Prostate gland (tissue), 2 donors: ENCODE results near the gene THAP5. TPM values are rescaled to one million over a fixed set of nuclear protein-coding genes. Genes with fewer than 3 reads are reported as not detected.

Experiments
- DNase-seq: peaks from one replicate; pipeline ENCODE4 v3.0.0-alpha.2; 2019; ENCODE audit warnings: low spot score
- H3K27ac ChIP-seq, 2 donors: fragments of 200-600 bp; sonication (generic); 2 replicates each; pipeline ENCODE4 v1.5.1; 2017 to 2019
- H3K27me3 ChIP-seq: fragments of 200-600 bp; sonication (generic); replicated peaks from 2 replicates; pipeline ENCODE4 v1.5.1; 2019; ENCODE audit not compliant: insufficient read depth
- H3K36me3 ChIP-seq, 2 donors: fragments of 200-600 bp; sonication (generic); 1 replicate in 1 of 2; 2 replicates in 1 of 2; pipeline versions ENCODE4 v1.5.1 to v1.8.1; 2017 to 2019
- H3K4me1 ChIP-seq: fragments of 200-600 bp; sonication (generic); replicated peaks from 2 replicates; pipeline ENCODE4 v1.5.1; 2019
- H3K4me3 ChIP-seq, 2 donors: fragments of 200-600 bp; sonication (generic); 2 replicates each; pipeline ENCODE4 v1.5.1; 2017 to 2019
- H3K9me3 ChIP-seq: fragments of 200-600 bp; sonication (generic); 2 replicates; pipeline ENCODE4 v1.5.1; 2017
- POLR2A ChIP-seq: fragments of 450-650 bp; IDR thresholded peaks from one replicate; pipeline ENCODE4 v1.6.1; 2016; ENCODE audit warnings: antibody characterized with exemption, mild to moderate bottlenecking
- POLR2AphosphoS5 ChIP-seq: sonication (generic); formaldehyde crosslinking; IDR thresholded peaks from one replicate; pipeline ENCODE4 v1.6.1; 2017; ENCODE audit warnings: antibody characterized with exemption
- WGBS: methylation state at CpG from one replicate; pipeline ENCODE4 v1.1.5; 2018; 5-methylcytosine and 5-hydroxymethylcytosine counted together
- intact Hi-C: fragments of 100-400 bp; cut with DNase I; formaldehyde crosslinking; loops from one replicate; pipeline ENCODE4 v1.14.2; 2022
- total RNA-seq, 2 donors: library from RNA; depleted of rRNA; stranded (reverse); fragments of >200 nt; gene quantifications; one replicate each; pipeline ENCODE4 v1.1.0, GENCODE V29; 2016
- TF ChIP-seq, protein P1 (sequence below), 4 experiments: fragments of 200-600 bp in 2 of 4; fragments of 450-650 bp in 2 of 4; sonication (generic) in 2 of 4; IDR thresholded peaks; 1 replicate in 3 of 4; 2 replicates in 1 of 4; pipeline ENCODE4 v1.5.1; 2016 to 2019; ENCODE audit warnings: antibody characterized with exemption in 4 of 4, mild to moderate bottlenecking in 2 of 4, moderate library complexity in 2 of 4

The THAP5 gene
- total RNA-seq, 2 donors from 2014 or later, result 21.3 to 23.4 TPM

GRCh38 chr7:108604307-108605077 lies 35.0 kb upstream of the THAP5 start:
- Histone ChIP-seq H3K4me3 (no peak overlapping the region), H3K27me3 (no peaks in the 10 kb centered on the region), H3K9me3 (no peaks in the 10 kb centered on the region), H3K36me3 (no peaks in the 10 kb centered on the region), H3K4me1 (peaks cover 8% of the 10 kb centered on the region), H3K27ac (no peak overlapping the region)
- intact Hi-C loops, result no loop called here
- no peak for DNase-seq
- no peak for TF ChIP-seq POLR2AphosphoS5
- TF ChIP-seq POLR2A, result no peak
- TF ChIP-seq, protein P1, sequence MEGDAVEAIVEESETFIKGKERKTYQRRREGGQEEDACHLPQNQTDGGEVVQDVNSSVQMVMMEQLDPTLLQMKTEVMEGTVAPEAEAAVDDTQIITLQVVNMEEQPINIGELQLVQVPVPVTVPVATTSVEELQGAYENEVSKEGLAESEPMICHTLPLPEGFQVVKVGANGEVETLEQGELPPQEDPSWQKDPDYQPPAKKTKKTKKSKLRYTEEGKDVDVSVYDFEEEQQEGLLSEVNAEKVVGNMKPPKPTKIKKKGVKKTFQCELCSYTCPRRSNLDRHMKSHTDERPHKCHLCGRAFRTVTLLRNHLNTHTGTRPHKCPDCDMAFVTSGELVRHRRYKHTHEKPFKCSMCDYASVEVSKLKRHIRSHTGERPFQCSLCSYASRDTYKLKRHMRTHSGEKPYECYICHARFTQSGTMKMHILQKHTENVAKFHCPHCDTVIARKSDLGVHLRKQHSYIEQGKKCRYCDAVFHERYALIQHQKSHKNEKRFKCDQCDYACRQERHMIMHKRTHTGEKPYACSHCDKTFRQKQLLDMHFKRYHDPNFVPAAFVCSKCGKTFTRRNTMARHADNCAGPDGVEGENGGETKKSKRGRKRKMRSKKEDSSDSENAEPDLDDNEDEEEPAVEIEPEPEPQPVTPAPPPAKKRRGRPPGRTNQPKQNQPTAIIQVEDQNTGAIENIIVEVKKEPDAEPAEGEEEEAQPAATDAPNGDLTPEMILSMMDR (IDR thresholded peaks at IDR 0.05), result no peak
- WGBS, result 96% methylated on average over 11 of the region's 11 CpGs

- TF ChIP-seq POLR2AphosphoS5 (no peak), POLR2A (no peak)
- TF ChIP-seq, protein P1 (IDR thresholded peaks at IDR 0.05), result no peak
- WGBS, result 73% methylated on average over 8 of the region's 8 CpGs
- Histone ChIP-seq H3K27ac (no peak overlapping the region), H3K9me3 (no peaks in the 10 kb centered on the region), H3K4me1 (peaks cover 9% of the 10 kb centered on the region), H3K27me3 (no peaks in the 10 kb centered on the region), H3K4me3 (no peak overlapping the region), H3K36me3 (no peaks in the 10 kb centered on the region)
- intact Hi-C loops, result no loop called here
- DNase-seq, result no peak
Observed at GRCh38 chr7:108603656-108604306, 34.3 kb upstream of the THAP5 start.

GRCh38 chr7:108600399-108600798 lies 30.9 kb upstream of the THAP5 start:
- H3K4me3 ChIP-seq, result no peak overlapping the region
- no peak for DNase-seq
- H3K27ac ChIP-seq, result no peak overlapping the region
- H3K4me1 ChIP-seq, result peaks cover 9% of the 10 kb centered on the region
- H3K27me3 ChIP-seq, result no peaks in the 10 kb centered on the region
- no peak for TF ChIP-seq POLR2A
- TF ChIP-seq POLR2AphosphoS5, result peak; percentile 70
- no peaks in the 10 kb centered on the region for H3K36me3 ChIP-seq
- 29% methylated on average over 1 of the region's 1 CpG for WGBS
- H3K9me3 ChIP-seq, result no peaks in the 10 kb centered on the region
- intact Hi-C loops, result no loop called here

DNA sequence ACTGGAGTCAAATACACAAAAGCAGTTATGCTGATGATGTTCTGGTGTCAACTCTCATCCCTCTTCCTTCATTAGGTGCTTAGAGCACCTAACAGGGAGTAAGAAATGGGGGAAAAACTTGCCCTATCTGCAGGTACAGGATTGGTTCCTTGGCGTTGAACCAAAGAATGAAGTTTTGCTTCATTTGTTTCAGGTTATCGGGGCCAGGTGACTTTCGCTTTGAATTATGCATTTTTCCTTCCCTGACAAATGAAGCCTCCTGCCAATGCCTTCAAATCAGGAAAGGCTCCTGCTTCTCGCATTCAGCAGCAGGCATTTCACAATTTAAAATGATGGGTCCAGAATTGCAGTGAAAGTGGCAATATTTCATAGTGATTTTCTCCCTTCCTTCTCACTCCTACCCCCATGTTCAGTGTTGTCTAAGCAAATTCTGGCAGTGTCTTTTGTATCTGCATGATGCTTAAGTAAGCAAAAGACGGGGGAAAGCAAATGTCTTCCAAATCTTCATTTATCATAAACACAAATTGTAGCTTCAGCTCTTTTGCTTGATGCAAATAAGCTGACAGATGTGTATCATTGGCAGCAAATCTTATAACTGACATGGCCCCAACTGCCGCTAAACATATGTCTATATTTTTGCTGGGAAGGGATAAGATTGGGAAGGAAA lies 29.5 kb upstream of the THAP5 start:
- H3K27ac ChIP-seq, result no peak overlapping the region
- H3K4me1 ChIP-seq, result peaks cover 9% of the 10 kb centered on the region
- WGBS, result 72% methylated on average over 6 of the region's 6 CpGs
- H3K9me3 ChIP-seq, result no peaks in the 10 kb centered on the region
- H3K36me3 ChIP-seq, result no peaks in the 10 kb centered on the region
- H3K27me3 ChIP-seq, result no peaks in the 10 kb centered on the region
- intact Hi-C loops, result no loop called here
- TF ChIP-seq, protein P1 (IDR thresholded peaks at IDR 0.05), result no peak
- no peak for TF ChIP-seq POLR2A
- no peak for TF ChIP-seq POLR2AphosphoS5
- no peak overlapping the region for H3K4me3 ChIP-seq
- no peak for DNase-seq

GRCh38 chr7:108598153-108598552 lies 28.6 kb upstream of the THAP5 start:
- 45% methylated on average over 2 of the region's 2 CpGs for WGBS
- TF ChIP-seq POLR2AphosphoS5 (no peak), POLR2A (no peak)
- TF ChIP-seq, protein P1 (IDR thresholded peaks at IDR 0.05), result no peak
- Histone ChIP-seq H3K36me3 (no peaks in the 10 kb centered on the region), H3K4me1 (peaks cover 9% of the 10 kb centered on the region), H3K9me3 (no peaks in the 10 kb centered on the region), H3K27me3 (no peaks in the 10 kb centered on the region), H3K27ac (no peak overlapping the region), H3K4me3 (no peak overlapping the region)
- intact Hi-C loops, result no loop called here
- DNase-seq, result no peak
